Upper lobe of left lung (tissue), 4 donors: ENCODE results near the gene FLT4.

Source experiments
- CTCF ChIP-seq, 6 experiments: fragments of 450-650 bp in 4 of 6; fragments of 200-600 bp in 2 of 6; sonication (generic) in 2 of 6; IDR thresholded peaks; one replicate each; pipeline ENCODE4 v1.5.1; 2016 to 2019; ENCODE audit warnings: antibody characterized with exemption in 6 of 6
- EP300 ChIP-seq, 4 donors: sonication (generic); formaldehyde crosslinking; IDR thresholded peaks; one replicate each; pipeline ENCODE4 v1.5.1; 2017; ENCODE audit warnings: antibody characterized with exemption in 4 of 4, control low read depth in 2 of 4
- POLR2A ChIP-seq, 4 donors: fragments of 450-650 bp; IDR thresholded peaks; one replicate each; pipeline ENCODE4 v1.5.1; 2016 to 2017; ENCODE audit warnings: antibody characterized with exemption in 4 of 4, mild to moderate bottlenecking in 2 of 4
- POLR2AphosphoS5 ChIP-seq, 2 donors: sonication (generic); formaldehyde crosslinking; IDR thresholded peaks; one replicate each; pipeline ENCODE4 v1.5.1; 2017; ENCODE audit warnings: antibody characterized with exemption in 2 of 2

GRCh38 chr5:180613188-180613813 lies 36.1 kb downstream of the FLT4 start:
- TF ChIP-seq POLR2A (IDR thresholded peaks at IDR 0.05) (no peak), CTCF (IDR thresholded peaks at IDR 0.05) (no peak), POLR2AphosphoS5 (IDR thresholded peaks at IDR 0.05) (no peak), EP300 (IDR thresholded peaks at IDR 0.05) (no peak)
